GM18511 (cell line): ENCODE measurements around the gene GALNT17.
"Not testable (repeated sequence)": the region's sequence is repeated elsewhere in the genome, so short reads cannot be mapped to it uniquely, and the experiment has no call there.

ENCODE experiments used
- ATAC-seq: cut with Tn5 transposase; IDR thresholded peaks from one replicate; pipeline ENCODE4 v1.9.1; 2021; ENCODE audit warnings: mild to moderate bottlenecking, moderate library complexity; ENCODE audit not compliant: unreplicated experiment

Gene GALNT17

GRCh38 chr7:71229699-71230098, 97.8 kb downstream of the GALNT17 start:
- no peak for ATAC-seq

- no peak for ATAC-seq
Measured at GRCh38 chr7:71235253-71235652, 103.3 kb downstream of the GALNT17 start.

DNA sequence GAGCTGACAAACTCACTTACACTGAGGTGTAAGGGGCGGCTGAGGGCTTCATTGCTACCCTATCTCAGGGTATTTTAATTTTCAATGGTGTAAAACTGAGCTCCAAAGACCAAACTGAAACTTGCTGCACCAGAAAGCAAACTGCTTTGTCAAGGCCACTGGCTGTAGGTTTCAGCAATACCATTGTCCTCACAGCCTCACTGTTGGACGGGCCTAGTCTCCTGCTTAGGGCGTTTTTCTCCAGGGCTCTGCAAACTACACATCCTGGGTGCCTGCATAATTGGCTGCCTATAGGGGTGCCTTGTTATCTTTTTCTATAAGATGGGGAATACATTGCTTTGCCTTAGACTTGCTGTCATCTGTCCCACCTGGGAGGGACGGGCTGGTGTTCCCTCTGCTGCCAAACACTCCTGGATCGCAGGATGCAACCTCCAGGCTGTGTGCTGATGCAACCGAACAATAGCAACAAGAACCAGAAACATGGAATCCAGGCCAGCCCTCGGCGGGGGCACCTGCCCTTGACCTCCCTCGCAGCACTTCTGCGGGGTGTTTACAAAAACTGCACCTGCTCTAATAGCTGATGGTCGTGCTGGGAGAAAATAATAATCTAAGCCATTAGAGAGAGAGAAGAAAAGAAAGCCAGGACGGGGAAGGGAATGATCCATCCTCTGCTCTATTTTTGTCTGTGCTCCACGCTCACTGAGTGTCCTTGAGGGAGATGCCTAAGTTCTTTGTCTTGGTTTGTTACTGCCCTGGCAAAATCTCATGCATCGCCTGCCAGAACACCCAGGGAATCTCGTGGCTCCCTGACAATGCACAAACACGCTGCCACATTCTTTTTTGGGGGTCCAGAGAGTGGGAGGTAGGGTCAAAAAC, 104.5 kb downstream of the GALNT17 start:
- ATAC-seq: no peak

GRCh38 chr7:71237945-71238344, 106.0 kb downstream of the GALNT17 start:
- no peak for ATAC-seq

- no peak for ATAC-seq
Measured at GRCh38 chr7:71238581-71239295, 106.8 kb downstream of the GALNT17 start.

DNA sequence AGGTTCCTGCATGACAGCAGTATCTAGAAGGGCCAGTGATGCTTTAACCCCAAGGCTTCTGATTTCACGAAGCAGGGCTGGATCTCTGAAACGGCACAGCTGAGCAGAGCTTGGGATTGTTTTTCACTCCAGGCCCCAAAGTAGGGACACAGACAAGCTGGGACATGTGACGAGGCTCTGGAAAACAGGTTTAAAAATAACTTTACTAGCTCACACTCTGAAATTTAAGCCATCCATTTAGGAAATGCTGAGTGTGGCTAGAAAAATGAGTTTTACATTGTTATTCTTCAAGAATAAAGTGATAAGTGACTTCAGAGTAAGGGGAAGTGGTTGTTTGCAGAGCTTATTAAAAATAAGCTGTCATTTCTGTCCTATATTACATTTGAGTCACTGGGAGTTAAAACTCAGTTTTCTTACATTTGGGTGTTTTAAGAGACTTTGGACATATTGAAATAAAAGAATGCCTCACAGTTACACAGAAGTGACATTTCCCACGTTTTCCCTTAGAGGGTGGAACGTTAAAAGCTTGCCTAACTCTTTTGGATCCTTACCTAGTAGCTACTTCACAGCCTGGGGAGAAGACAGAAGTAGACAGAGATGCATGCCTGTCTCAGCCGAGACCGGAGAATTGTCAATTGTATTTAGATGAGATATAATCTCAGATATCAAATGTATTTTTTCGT, 107.8 kb downstream of the GALNT17 start:
- ATAC-seq: no peak

DNA sequence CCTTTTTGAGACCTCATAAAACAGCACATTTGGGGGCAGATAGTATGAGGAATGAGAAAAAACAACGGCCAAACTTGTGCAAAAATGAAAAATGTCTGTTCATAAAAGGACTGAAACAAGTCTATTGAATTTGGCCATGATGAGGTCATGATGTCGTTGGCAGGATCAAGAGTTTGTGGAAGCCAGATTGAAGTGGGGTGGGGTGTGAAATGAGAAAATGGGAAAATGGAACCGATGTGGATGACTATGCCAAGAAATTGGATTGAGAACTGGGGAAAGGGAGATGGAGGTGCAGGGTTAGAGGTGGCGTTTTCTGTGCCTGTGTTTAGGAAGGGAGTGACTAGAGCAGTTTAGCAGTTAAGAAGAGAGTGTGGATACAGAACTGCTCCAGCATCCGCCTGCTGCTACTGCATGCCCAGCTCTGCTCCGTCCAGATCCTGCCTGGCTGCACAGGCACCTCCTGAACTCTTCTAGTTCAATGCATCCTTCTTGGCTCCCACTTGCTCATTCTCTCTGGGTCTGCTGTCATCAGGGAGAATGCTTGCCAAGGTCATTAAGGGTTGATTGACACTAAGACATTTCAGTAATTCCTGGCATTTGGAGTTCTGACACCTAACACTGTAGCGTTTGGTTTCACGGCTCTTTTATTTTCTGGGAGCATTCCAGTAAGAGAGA, 111.9 kb downstream of the GALNT17 start:
- ATAC-seq: no peak

GRCh38 chr7:71245038-71245437, 113.1 kb downstream of the GALNT17 start:
- no peak for ATAC-seq

DNA sequence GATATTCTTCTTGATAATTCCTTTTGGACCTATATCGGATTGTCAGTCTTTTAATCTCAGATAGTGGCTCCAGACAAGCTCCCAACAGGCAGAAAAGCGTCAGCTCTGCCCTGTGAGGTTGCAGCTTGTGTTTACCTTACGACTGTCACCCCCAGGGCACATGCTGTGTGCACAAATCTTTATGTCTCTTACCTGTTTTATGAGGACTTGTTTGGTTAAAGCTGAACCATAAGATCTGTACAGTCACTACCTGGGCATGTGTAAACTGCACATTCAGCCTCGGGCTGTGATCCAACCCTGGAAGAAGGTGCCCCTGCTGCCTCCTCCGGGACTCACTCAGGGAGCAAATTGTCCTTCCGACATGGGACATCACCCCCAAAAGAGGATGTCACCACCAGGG, 119.8 kb downstream of the GALNT17 start:
- no peak for ATAC-seq

GRCh38 chr7:71254751-71255150, 122.8 kb downstream of the GALNT17 start:
- no peak for ATAC-seq

GRCh38 chr7:71255537-71256178, 123.7 kb downstream of the GALNT17 start:
- ATAC-seq: no peak

DNA sequence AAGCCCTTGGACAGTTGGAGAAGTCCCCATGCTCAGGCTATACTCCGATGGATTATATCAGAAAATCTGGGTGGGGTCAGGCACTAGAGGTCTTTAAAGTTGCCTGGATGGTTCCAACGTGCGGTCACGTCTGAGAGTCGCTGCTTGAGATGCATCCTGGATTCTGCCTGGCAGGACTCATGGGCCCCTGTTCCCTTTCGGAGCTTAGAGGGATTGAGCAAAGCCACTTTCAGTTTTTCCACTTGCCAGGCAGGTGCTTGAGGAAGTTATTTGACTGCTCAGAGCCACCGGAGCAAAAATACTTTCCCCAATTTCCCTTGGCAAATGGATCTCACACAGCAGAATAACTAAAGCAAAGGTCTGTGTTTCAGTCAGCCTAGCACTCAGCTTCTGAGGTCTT, 129.1 kb downstream of the GALNT17 start:
- ATAC-seq: no peak

- ATAC-seq: not testable (repeated sequence)
Measured at GRCh38 chr7:71262834-71263233, 130.9 kb downstream of the GALNT17 start.

DNA sequence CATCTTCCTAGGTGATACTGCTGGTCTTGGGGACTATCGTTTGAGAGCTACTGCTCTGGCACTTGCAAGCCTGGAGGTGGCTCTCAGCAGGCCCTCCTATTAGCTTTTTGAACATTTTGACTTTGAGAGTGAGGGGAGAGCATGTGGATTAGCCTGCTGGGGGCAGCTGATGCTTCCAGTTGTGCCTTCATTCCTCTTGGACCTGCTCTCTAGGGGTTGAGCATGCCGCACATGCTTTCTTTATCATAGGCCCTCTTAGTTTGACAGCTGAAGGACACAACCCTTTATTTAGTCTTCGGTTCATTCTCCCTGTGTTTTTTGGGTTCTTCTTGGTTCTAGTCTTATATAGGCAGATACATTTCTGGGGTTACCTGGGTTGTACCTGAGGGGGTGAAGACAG, 132.1 kb downstream of the GALNT17 start:
- no peak for ATAC-seq

- ATAC-seq: no peak
Measured at GRCh38 chr7:71266912-71267311, 135.0 kb downstream of the GALNT17 start.

DNA sequence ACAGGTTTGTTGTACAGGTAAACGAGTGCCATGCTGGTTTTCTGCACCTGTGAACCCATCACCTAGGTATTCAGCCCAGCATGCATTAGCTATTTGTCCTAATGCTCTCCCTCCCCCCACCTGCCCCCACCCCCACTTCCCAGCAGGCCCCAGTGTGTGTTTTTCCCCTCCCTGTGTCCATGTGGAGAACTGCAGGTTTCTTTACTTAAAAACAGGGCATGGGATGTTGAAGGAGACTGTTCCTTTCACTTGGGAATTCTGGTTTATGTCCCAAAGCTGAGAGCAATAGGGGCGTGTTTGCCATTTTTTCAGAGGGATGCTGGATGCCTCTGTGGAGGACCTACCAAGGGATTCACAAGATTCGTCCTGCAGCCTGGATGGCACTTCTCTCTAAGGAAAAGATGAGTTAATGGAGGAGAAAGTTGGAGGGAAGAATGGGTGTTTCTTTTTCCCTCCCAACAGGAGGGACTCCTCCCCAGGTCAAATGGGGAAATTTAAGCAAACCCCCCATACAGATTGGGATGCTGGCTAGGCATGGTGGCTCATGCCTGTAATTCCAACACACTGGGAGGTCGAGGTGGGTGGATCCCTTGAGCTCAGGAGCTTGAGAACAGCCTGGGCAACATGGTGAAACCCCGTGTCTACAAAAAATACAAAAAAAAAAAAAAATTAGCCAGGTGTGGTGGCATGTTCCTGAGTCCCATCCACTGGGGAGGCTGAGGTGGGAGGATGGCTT, 136.0 kb downstream of the GALNT17 start:
- ATAC-seq: no peak

DNA sequence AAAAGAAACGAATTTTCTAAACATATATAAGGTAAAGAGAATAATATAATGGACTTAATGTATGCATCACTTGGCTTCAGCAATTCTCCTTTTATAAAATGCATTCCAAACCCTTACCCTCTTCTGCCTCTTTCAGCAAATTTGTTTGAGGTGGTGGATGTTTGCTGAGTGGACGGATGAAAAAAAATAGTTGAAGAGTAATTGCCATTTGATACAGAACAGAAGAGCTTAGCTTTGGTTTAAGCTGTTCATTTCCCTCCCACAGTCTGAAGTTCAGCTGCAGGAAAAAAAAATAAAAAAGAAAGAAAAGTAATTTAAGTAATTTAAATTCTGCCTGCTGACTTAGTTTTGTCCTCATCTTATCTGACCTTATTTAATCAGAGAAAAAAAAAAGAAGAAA, 138.6 kb downstream of the GALNT17 start:
- ATAC-seq: no peak

DNA sequence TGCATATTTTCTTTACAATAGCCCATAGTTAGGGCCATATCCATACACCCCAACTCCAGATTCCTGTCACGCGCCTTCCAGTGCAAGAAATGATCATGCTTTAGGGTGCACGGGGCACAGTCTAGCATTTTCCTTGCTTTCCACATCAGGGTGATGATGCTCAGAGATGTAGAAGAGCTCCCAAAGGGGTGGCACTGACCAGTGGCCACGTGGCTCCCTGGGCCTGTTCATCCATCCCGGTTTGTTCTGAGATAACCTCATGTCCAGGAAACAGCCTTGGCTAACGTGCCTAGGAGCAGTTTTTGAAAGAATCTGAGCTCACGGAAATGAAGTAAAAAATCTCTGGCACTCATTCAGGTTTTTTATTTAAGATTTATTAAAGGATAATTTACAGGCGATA, 139.3 kb downstream of the GALNT17 start:
- ATAC-seq: no peak

GRCh38 chr7:71272509-71273490, 140.9 kb downstream of the GALNT17 start:
- no peak for ATAC-seq
